Nephron progenitor cell (in vitro differentiated cells): ENCODE results near the gene MYO5B.

Source experiments
- DNase-seq: peaks from one replicate; pipeline ENCODE4 v3.0.0; 2021
- H3K27ac Mint-ChIP-seq: 2 replicates; pipeline ENCODE4 v1.8.0; 2021; ENCODE audit warnings: mild to moderate bottlenecking, moderate library complexity, mixed read lengths
- H3K27me3 Mint-ChIP-seq: 2 replicates; pipeline ENCODE4 v1.8.0; 2021; ENCODE audit warnings: mild to moderate bottlenecking, low read depth, mixed read lengths; ENCODE audit not compliant: poor library complexity
- H3K36me3 Mint-ChIP-seq: 2 replicates; pipeline ENCODE4 v1.8.0; 2021; ENCODE audit warnings: low read depth, mixed read lengths
- H3K4me1 Mint-ChIP-seq: 2 replicates; pipeline ENCODE4 v1.8.0; 2021; ENCODE audit warnings: mixed read lengths
- H3K4me3 Mint-ChIP-seq: 2 replicates; pipeline ENCODE4 v1.8.0; 2021; ENCODE audit warnings: mild to moderate bottlenecking, moderate library complexity, mixed read lengths
- H3K9me3 Mint-ChIP-seq: 2 replicates; pipeline ENCODE4 v1.8.0; 2021; ENCODE audit warnings: mild to moderate bottlenecking, moderate library complexity, mixed read lengths
- TF ChIP-seq, protein P1 (sequence below): fragments of 200-600 bp; sonication (generic); IDR thresholded peaks from 2 replicates; pipeline ENCODE4 v1.5.0; 2021; ENCODE audit warnings: antibody characterized with exemption

MYO5B gene

DNA sequence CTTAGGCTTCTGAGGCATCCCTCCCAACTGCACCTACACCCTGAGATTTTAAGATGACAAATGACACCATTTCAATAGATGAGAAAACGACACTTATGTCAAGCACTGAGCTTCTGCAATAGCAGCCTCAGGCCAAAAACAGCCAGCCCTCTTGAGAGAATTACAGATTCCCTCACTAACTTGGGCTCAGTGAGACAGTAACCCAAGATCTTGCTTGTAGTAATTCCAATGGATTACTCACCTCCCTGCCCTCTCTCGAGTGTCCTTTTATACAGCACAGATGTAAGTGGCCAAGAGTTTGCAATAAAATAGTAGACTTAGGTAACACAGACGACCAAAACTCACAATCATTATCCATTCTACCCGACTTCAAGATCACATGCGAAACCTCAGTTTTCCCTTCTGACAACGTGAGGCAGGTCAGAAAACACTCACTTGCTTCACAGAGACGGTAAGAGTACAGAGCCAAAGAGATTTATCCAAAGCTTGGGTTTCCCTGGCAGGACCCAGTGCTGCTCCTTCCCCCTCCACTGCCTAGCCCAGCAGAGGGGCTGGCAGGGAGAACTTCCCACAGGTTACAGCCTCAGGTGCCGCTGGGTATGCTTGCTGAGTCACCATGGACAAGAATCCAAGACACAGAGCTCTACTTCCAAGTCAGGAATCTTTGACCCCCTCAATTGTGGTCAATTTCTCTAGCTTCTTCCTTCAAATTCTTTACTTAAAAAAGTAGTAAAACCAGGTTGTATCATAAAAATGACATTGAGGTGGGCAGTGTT is 181.4 kb downstream of the MYO5B start:
- H3K4me3 Mint-ChIP-seq = no peak overlapping the region
- H3K4me1 Mint-ChIP-seq = no peaks in the 10 kb centered on the region
- TF ChIP-seq, protein P1, sequence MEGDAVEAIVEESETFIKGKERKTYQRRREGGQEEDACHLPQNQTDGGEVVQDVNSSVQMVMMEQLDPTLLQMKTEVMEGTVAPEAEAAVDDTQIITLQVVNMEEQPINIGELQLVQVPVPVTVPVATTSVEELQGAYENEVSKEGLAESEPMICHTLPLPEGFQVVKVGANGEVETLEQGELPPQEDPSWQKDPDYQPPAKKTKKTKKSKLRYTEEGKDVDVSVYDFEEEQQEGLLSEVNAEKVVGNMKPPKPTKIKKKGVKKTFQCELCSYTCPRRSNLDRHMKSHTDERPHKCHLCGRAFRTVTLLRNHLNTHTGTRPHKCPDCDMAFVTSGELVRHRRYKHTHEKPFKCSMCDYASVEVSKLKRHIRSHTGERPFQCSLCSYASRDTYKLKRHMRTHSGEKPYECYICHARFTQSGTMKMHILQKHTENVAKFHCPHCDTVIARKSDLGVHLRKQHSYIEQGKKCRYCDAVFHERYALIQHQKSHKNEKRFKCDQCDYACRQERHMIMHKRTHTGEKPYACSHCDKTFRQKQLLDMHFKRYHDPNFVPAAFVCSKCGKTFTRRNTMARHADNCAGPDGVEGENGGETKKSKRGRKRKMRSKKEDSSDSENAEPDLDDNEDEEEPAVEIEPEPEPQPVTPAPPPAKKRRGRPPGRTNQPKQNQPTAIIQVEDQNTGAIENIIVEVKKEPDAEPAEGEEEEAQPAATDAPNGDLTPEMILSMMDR = no peak
- no peaks in the 10 kb centered on the region for H3K9me3 Mint-ChIP-seq
- no peak for DNase-seq
- H3K27me3 Mint-ChIP-seq = peaks cover 26% of the 10 kb centered on the region
- no peaks in the 10 kb centered on the region for H3K36me3 Mint-ChIP-seq
- H3K27ac Mint-ChIP-seq = no peak overlapping the region

DNA sequence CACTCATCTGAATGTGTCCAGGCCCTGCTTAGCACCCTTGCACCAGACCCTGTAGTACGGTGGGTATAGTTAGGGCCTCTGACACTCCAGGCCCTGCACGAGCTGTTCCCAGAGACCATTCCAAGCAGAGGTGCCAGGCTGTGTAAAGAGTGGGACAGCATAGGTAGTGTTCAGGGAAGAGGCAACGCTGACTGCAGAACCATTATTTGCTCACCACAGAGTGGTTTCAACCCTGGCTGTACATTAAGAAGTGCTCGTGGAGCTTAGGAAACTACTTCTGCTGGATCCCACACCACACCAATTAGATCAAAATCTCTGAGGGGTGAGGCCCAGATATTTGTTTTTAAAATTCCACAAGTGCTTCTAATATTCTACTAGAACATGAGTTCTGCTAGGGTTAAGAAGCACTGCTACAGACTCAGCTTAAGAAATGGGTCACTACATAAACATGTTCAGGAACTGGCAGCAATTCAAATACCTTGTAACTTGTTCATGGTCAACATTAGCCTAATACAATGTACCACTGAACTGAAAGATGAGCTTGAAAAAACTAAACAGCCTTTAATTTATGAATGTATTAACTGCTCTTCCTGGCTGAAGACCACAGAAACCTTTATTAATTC is 183.0 kb downstream of the MYO5B start:
- Mint-ChIP-seq H3K27me3 (peaks cover 23% of the 10 kb centered on the region), H3K4me1 (no peaks in the 10 kb centered on the region), H3K36me3 (no peaks in the 10 kb centered on the region), H3K4me3 (no peak overlapping the region), H3K9me3 (no peaks in the 10 kb centered on the region), H3K27ac (no peak overlapping the region)
- TF ChIP-seq, protein P1 = no peak
- DNase-seq = no peak

GRCh38 chr18:50009773-50010335 is 185.1 kb downstream of the MYO5B start:
- H3K36me3 Mint-ChIP-seq = no peaks in the 10 kb centered on the region
- no peaks in the 10 kb centered on the region for H3K4me1 Mint-ChIP-seq
- TF ChIP-seq, protein P1 = peak; percentile 43
- no peak overlapping the region for H3K4me3 Mint-ChIP-seq
- peaks cover 16% of the 10 kb centered on the region for H3K27me3 Mint-ChIP-seq
- no peak overlapping the region for H3K27ac Mint-ChIP-seq
- DNase-seq = peak; percentile 28
- H3K9me3 Mint-ChIP-seq = no peaks in the 10 kb centered on the region

DNA sequence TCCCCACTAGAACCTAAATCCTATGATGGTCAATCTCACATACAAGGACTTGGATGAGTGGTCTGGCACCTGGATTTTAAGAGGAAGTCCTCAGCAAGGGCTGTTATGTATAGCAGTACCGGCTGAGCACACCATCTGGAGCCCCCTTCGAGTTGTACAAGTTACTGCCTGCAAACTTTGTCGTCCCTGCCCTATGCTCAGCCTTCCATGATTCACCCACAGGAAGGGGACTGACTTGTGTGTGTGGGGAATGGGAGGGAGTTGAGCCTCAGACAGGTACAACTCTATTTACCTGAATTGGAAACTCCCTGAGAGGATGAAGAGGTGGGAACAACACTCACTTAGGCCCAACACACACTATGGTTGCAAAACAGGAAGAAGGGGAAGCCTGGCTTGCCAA is 186.6 kb downstream of the MYO5B start:
- no peak for DNase-seq
- H3K9me3 Mint-ChIP-seq = no peaks in the 10 kb centered on the region
- TF ChIP-seq, protein P1 = no peak
- H3K4me3 Mint-ChIP-seq = no peak overlapping the region
- H3K4me1 Mint-ChIP-seq = peaks cover 4% of the 10 kb centered on the region
- no peak overlapping the region for H3K27ac Mint-ChIP-seq
- peaks cover 6% of the 10 kb centered on the region for H3K27me3 Mint-ChIP-seq
- H3K36me3 Mint-ChIP-seq = no peaks in the 10 kb centered on the region

- H3K4me1 Mint-ChIP-seq = peaks cover 4% of the 10 kb centered on the region
- DNase-seq = no peak
- peaks cover 3% of the 10 kb centered on the region for H3K27me3 Mint-ChIP-seq
- no peak overlapping the region for H3K4me3 Mint-ChIP-seq
- H3K9me3 Mint-ChIP-seq = no peaks in the 10 kb centered on the region
- H3K36me3 Mint-ChIP-seq = no peaks in the 10 kb centered on the region
- no peak overlapping the region for H3K27ac Mint-ChIP-seq
- TF ChIP-seq, protein P1 = no peak
These were observed 188.4 kb downstream of the MYO5B start for GRCh38 chr18:50006470-50007046.
